Upper lobe of right lung (tissue), 1 donor: ENCODE data around the gene CSTPP1. TPM values are rescaled to one million over a fixed set of nuclear protein-coding genes. Genes with fewer than 3 reads are reported as not detected.

ENCODE experiments used
- ATAC-seq: fragments of 200-7000 bp; cut with Tn5 transposase; one replicate; pipeline ENCODE4 v1.9.1; 2020; ENCODE audit warnings: mild to moderate bottlenecking, moderate library complexity
- DNase-seq: peaks from one replicate; pipeline ENCODE4 v3.0.0-alpha.2; 2020
- H3K27ac ChIP-seq: fragments of 200-600 bp; one replicate; pipeline ENCODE4 v1.8.0; 2022
- H3K27me3 ChIP-seq: fragments of 200-600 bp; one replicate; pipeline ENCODE4 v1.8.0; 2022; ENCODE audit warnings: mild to moderate bottlenecking
- H3K36me3 ChIP-seq: fragments of 200-600 bp; one replicate; pipeline ENCODE4 v1.8.0; 2022
- H3K4me1 ChIP-seq: fragments of 200-600 bp; one replicate; pipeline ENCODE4 v1.8.0; 2022
- H3K4me3 ChIP-seq: fragments of 200-600 bp; one replicate; pipeline ENCODE4 v1.8.0; 2022; ENCODE audit warnings: mild to moderate bottlenecking
- H3K9me3 ChIP-seq: fragments of 200-600 bp; one replicate; pipeline ENCODE4 v1.8.0; 2022
- CTCF ChIP-seq: fragments of 200-600 bp; IDR thresholded peaks from one replicate; pipeline ENCODE4 v1.8.0; 2022; ENCODE audit warnings: antibody characterized with exemption
- intact Hi-C: fragments of 100-400 bp; cut with DNase I; formaldehyde crosslinking; loops from one replicate; pipeline ENCODE4 v1.11.0; 2022
- total RNA-seq: library from RNA; stranded (reverse); fragmentation: NEBNext Ultra II Directional; extraction: Animal tissue kit (Norgen Biotek cat#: 25700); gene quantifications from one replicate; pipeline ENCODE4 v1.2.1, GENCODE V29; 2021
- donor health status: DM: no; HTN: yes; CAD: no; lungs with severe emphysema.

Gene CSTPP1
- total RNA-seq, 1 donor from 2014 or later = 26.2 TPM

- no peak for TF ChIP-seq CTCF
- Histone ChIP-seq H3K4me3 (no peak overlapping the region), H3K9me3 (no peaks in the 10 kb centered on the region), H3K36me3 (no peaks in the 10 kb centered on the region), H3K27ac (no peak overlapping the region), H3K27me3 (no peaks in the 10 kb centered on the region), H3K4me1 (peaks cover 12% of the 10 kb centered on the region)
- DNase-seq (no peak), ATAC-seq (no peak)
- intact Hi-C loops = no loop called here
Observed at GRCh38 chr11:47101406-47101805, 164.8 kb downstream of the CSTPP1 start.

GRCh38 chr11:47104261-47104950, 167.8 kb downstream of the CSTPP1 start:
- DNase-seq (no peak), ATAC-seq (peak; percentile 67)
- Histone ChIP-seq H3K36me3 (no peaks in the 10 kb centered on the region), H3K4me1 (peaks cover 12% of the 10 kb centered on the region), H3K27me3 (no peaks in the 10 kb centered on the region), H3K27ac (peak overlapping the region; percentile 24), H3K4me3 (no peak overlapping the region), H3K9me3 (no peaks in the 10 kb centered on the region)
- intact Hi-C loops = no loop called here
- no peak for TF ChIP-seq CTCF

GRCh38 chr11:47105541-47105940, 169.0 kb downstream of the CSTPP1 start:
- intact Hi-C loops = no loop called here

GRCh38 chr11:47105974-47106373, 169.4 kb downstream of the CSTPP1 start:
- no peak overlapping the region for H3K27ac ChIP-seq
- H3K4me1 ChIP-seq = peaks cover 12% of the 10 kb centered on the region
- no peaks in the 10 kb centered on the region for H3K27me3 ChIP-seq
- ATAC-seq (no peak), DNase-seq (no peak)
- intact Hi-C loops = no loop called here
- no peaks in the 10 kb centered on the region for H3K36me3 ChIP-seq
- H3K4me3 ChIP-seq = no peak overlapping the region
- no peaks in the 10 kb centered on the region for H3K9me3 ChIP-seq
- no peak for TF ChIP-seq CTCF

More at GRCh38 chr11:47105541-47105940, 169.0 kb downstream of the CSTPP1 start:
- ATAC-seq (no peak), DNase-seq (no peak)
- peaks cover 11% of the 10 kb centered on the region for H3K4me1 ChIP-seq
- no peak overlapping the region for H3K4me3 ChIP-seq
- no peaks in the 10 kb centered on the region for H3K27me3 ChIP-seq
- H3K9me3 ChIP-seq = no peaks in the 10 kb centered on the region
- no peak overlapping the region for H3K27ac ChIP-seq
- no peaks in the 10 kb centered on the region for H3K36me3 ChIP-seq
- TF ChIP-seq CTCF = no peak

GRCh38 chr11:47106798-47107411, 170.3 kb downstream of the CSTPP1 start:
- intact Hi-C loops = no loop called here
- Histone ChIP-seq H3K27me3 (no peaks in the 10 kb centered on the region), H3K4me3 (no peak overlapping the region), H3K9me3 (no peaks in the 10 kb centered on the region), H3K36me3 (no peaks in the 10 kb centered on the region), H3K27ac (no peak overlapping the region), H3K4me1 (peaks cover 12% of the 10 kb centered on the region)
- no peak for ATAC-seq
- no peak for DNase-seq
- no peak for TF ChIP-seq CTCF
